GM12878 (cell line): ENCODE measurements around the gene ZBTB18. TPM values are rescaled to one million over a fixed set of nuclear protein-coding genes. Genes with fewer than 3 reads are reported as not detected.

Source experiments
- ATAC-seq: fragments of 200-7000 bp; cut with Tn5 transposase; 3 replicates; pipeline ENCODE4 v1.9.1; 2020; ENCODE audit warnings: mild to moderate bottlenecking, moderate library complexity
- BruUV-seq: library from RNA; stranded (reverse); fragments of 400-500 nt; replicated peaks from 2 replicates; lab custom pipeline; 2021; lab: Mats Ljungman, UMichigan
- CTCF ChIA-PET: fragments of 300-600 bp; sonication (Branson Sonifier 250); formaldehyde crosslinking; extraction: SDS; loops from one replicate; lab custom pipeline; 2021; ENCODE audit warnings: inconsistent platforms; lab: Yijun Ruan, JAX
- POLR2A ChIA-PET: fragments of 350-600 bp; formaldehyde crosslinking; extraction: SDS; loops from one replicate; lab custom pipeline; 2021; ENCODE audit warnings: inconsistent platforms; lab: Charles Lee
- RAD21 ChIA-PET: fragments of 300-600 bp; sonication (Branson Sonifier 250); formaldehyde crosslinking; loops from one replicate; lab custom pipeline; 2023; ENCODE audit warnings: antibody characterized with exemption; ENCODE audit not compliant: unreplicated experiment; lab: Charles Lee
- SMC1A ChIA-PET: fragments of 300-600 bp; sonication (Branson Sonifier 250); formaldehyde crosslinking; loops from one replicate; lab custom pipeline; 2023; ENCODE audit not compliant: unreplicated experiment, uncharacterized antibody; lab: Charles Lee
- DNase-seq: peaks from one replicate; pipeline ENCODE4 v3.0.0-alpha.2; 2011; ENCODE audit warnings: low read depth, low spot score
- FAIRE-seq: peaks from 3 replicates; lab custom pipeline; 2011; peaks lifted over from hg19 to GRCh38; lab: Jason Lieb, UNC
- H2AFZ ChIP-seq: 2 replicates; pipeline ENCODE4 v1.6.0; 2011; ENCODE audit warnings: low read depth, low read length, control low read depth; ENCODE audit not compliant: control insufficient read depth
- H3K27ac ChIP-seq: 2 replicates; pipeline ENCODE4 v1.5.1; 2011; ENCODE audit warnings: control low read depth; ENCODE audit not compliant: control insufficient read depth, insufficient read depth
- H3K27me3 ChIP-seq, 2 experiments: replicated peaks in 1 of 2; 2 replicates each; pipeline versions ENCODE4 v1.6.0 to v1.6.1; 2011; ENCODE audit warnings: low read length in 1 of 2; ENCODE audit not compliant: control insufficient read depth in 2 of 2, insufficient read depth in 2 of 2
- H3K36me3 ChIP-seq, 2 experiments: 2 replicates each; pipeline ENCODE4 v1.5.1; 2011; ENCODE audit warnings: low read length in 1 of 2; ENCODE audit not compliant: control insufficient read depth in 2 of 2, insufficient read depth in 2 of 2
- H3K4me1 ChIP-seq: 2 replicates; pipeline ENCODE4 v1.6.1; 2011; ENCODE audit warnings: mild to moderate bottlenecking, low read length, moderate library complexity, mixed read lengths; ENCODE audit not compliant: control insufficient read depth, insufficient read depth
- H3K4me2 ChIP-seq: 2 replicates; pipeline ENCODE4 v1.6.0; 2011; ENCODE audit warnings: control low read depth; ENCODE audit not compliant: control insufficient read depth, insufficient read depth
- H3K4me3 ChIP-seq: fragments of 200-600 bp; sonication (generic); 2 replicates; pipeline ENCODE4 v1.5.1; 2016
- H3K79me2 ChIP-seq: 2 replicates; pipeline ENCODE4 v1.6.0; 2011; ENCODE audit warnings: low read length; ENCODE audit not compliant: control insufficient read depth, insufficient read depth
- H3K9ac ChIP-seq: 2 replicates; pipeline ENCODE4 v1.8.0; 2011; ENCODE audit warnings: low read length, control low read depth, mixed read lengths; ENCODE audit not compliant: control insufficient read depth, insufficient read depth
- H3K9me3 ChIP-seq: replicated peaks from 3 replicates; pipeline ENCODE4 v1.5.1; 2011; ENCODE audit warnings: mild to moderate bottlenecking, low read length; ENCODE audit not compliant: control insufficient read depth, insufficient read depth
- H4K20me1 ChIP-seq: 2 replicates; pipeline ENCODE4 v1.6.0; 2011; ENCODE audit not compliant: control insufficient read depth, insufficient read depth
- NFIC ChIP-seq: IDR thresholded peaks from 2 replicates; pipeline ENCODE4 v1.6.1; 2012; ENCODE audit warnings: low read depth, mild to moderate bottlenecking, inconsistent platforms, low read length, moderate library complexity
- NR2C2 ChIP-seq: IDR thresholded peaks from 2 replicates; pipeline ENCODE4 v1.6.1; 2011; ENCODE audit warnings: borderline replicate concordance, low read depth; ENCODE audit not compliant: control insufficient read depth, insufficient read length
- SMC3 ChIP-seq: IDR thresholded peaks from 2 replicates; pipeline ENCODE4 v1.6.1; 2011; ENCODE audit warnings: low read length, improper control_type of control experiment, borderline replicate concordance
- SUZ12 ChIP-seq: fragments of 200-600 bp; sonication (generic); IDR thresholded peaks from one replicate; pipeline ENCODE4 v1.6.1; 2018; ENCODE audit warnings: antibody characterized with exemption, mild to moderate bottlenecking; ENCODE audit not compliant: unreplicated experiment
- WRNIP1 ChIP-seq: IDR thresholded peaks from 2 replicates; pipeline ENCODE4 v1.6.1; 2011; ENCODE audit warnings: low read depth, low read length, improper control_type of control experiment, borderline replicate concordance
- WGBS: methylation state at CpG from one replicate; pipeline ENCODE4 v1.1.6; 2016; ENCODE audit warnings: low lambda C conversion rate; ENCODE audit not compliant: insufficient replicate concordance, insufficient coverage; ENCODE audit errors: missing lambda C conversion rate; 5-methylcytosine and 5-hydroxymethylcytosine counted together
- in situ Hi-C: fragments of 300-500 bp; cut with MboI; formaldehyde crosslinking; loops from 9 replicates; pipeline ENCODE4 v1.14.3; 2018; ENCODE audit warnings: mixed read lengths
- intact Hi-C: fragments of 100-400 bp; cut with micrococcal nuclease; formaldehyde crosslinking; loops from one replicate; pipeline ENCODE4 v1.14.2; 2022; ENCODE audit not compliant: unreplicated experiment
- polyA plus RNA-seq, 11 experiments: library from polyadenylated mRNA; depleted of rRNA in 4 of 11; unstranded in 6 of 11; stranded (reverse) in 5 of 11; fragments of >200 nt; fragmentation: Nextera tagmentation in 4 of 11; fragmentation: Illumina TruSeq in 1 of 11; extraction: Ambion mirVana in 4 of 11; extraction: Trizol in 1 of 11; gene quantifications; 1 replicate in 1 of 11; 2 replicates in 10 of 11; pipeline versions ENCODE4 v1.2.1 to v1.2.3, GENCODE V29; 2011 to 2016; ENCODE audit warnings: inconsistent platforms in 2 of 11, missing spikeins in 2 of 11, low read depth in 1 of 11
- total RNA-seq, 4 experiments: library from RNA; depleted of rRNA in 3 of 4; stranded (reverse); fragments of >200 nt in 3 of 4; fragmentation: Illumina TruSeq in 1 of 4; extraction: Trizol in 1 of 4; gene quantifications; 2 replicates each; pipeline versions ENCODE4 v1.2.1 to v1.2.3, GENCODE V29; 2013 to 2021
- TF ChIP-seq, protein P1 (sequence below): IDR thresholded peaks from 2 replicates; pipeline ENCODE4 v1.6.1; 2011; ENCODE audit warnings: borderline replicate concordance, low read depth, mild to moderate bottlenecking, moderate library complexity, mixed read lengths, low read length; ENCODE audit not compliant: insufficient read depth; ENCODE audit errors: extremely low read length

The ZBTB18 gene
- total and polyA plus RNA-seq, 10 of the 15 experiments (the other 5 are each of a cell fraction or from before 2014, with no cell fraction given): 0.27 to 8.6 (median 6.1) TPM

DNA sequence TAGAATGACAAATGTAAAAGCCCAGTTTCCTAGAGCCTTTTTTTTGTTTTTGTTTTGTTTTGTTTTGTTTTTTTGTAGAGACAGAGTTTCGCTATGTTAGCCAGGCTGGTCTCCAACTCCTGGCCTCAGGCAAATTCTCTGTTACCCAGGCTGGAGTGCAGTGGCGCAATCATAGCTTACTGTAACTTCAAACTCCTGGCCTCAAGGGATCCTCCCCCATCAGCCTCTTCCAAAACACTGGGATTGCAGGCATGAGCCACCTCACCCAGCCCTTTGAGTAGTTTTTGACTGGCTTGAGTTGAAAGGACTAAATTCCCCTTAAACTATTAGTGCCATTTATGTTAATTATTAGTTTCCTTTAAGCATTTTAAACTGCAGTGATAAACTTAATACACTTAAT, 28.8 kb upstream of the ZBTB18 start:
- no peaks in the 10 kb centered on the region for H3K36me3 ChIP-seq
- BruUV-seq: no TSS peak
- no peak overlapping the region for H3K27ac ChIP-seq
- no peaks in the 10 kb centered on the region for H3K9me3 ChIP-seq
- TF ChIP-seq NFIC (no peak), SMC3 (no peak), SUZ12 (no peak), WRNIP1 (no peak), NR2C2 (no peak)
- TF ChIP-seq, protein P1, sequence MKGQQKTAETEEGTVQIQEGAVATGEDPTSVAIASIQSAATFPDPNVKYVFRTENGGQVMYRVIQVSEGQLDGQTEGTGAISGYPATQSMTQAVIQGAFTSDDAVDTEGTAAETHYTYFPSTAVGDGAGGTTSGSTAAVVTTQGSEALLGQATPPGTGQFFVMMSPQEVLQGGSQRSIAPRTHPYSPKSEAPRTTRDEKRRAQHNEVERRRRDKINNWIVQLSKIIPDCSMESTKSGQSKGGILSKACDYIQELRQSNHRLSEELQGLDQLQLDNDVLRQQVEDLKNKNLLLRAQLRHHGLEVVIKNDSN: no peak
- H3K79me2 ChIP-seq: no peaks in the 10 kb centered on the region
- WGBS: 17% methylated on average over 2 of the region's 2 CpGs
- ChIA-PET POLR2A (no interaction called here), CTCF (no interaction called here), RAD21 (no interaction called here), SMC1A (interaction anchor here (1.1 kb wide), 1 partner anchor 129 kb away, joined by 3 read pairs; no protein-coding TSS in a partner anchor)
- H3K27me3 ChIP-seq: no peaks in the 10 kb centered on the region; a peak in 2 of 4 replicates
- no peaks in the 10 kb centered on the region for H3K4me1 ChIP-seq
- H3K4me2 ChIP-seq: no peak overlapping the region
- H3K4me3 ChIP-seq: no peak overlapping the region
- ATAC-seq (no peak), FAIRE-seq (no peak), DNase-seq (no peak)
- in situ Hi-C loops (no loop called here), intact Hi-C loops (no loop called here)
- no peak overlapping the region for H2AFZ ChIP-seq
- no peaks in the 10 kb centered on the region for H4K20me1 ChIP-seq
- no peak overlapping the region for H3K9ac ChIP-seq
